ENCODE data around the gene AMOTL1. TPM values are rescaled to one million over a fixed set of nuclear protein-coding genes. Genes with fewer than 3 reads are reported as not detected.

AMOTL1 gene
- polyA plus RNA-seq, 1 donor from 2014 or later, result 10.7 TPM

- Histone ChIP-seq H4K20me1 (ENCODE audit: insufficient read depth) (no peaks in the 10 kb centered on the region), H3F3A (ENCODE audit: insufficient read depth, low read length, poor library complexity, severe bottlenecking) (no peaks in the 10 kb centered on the region), H3K9me2 (ENCODE audit: insufficient read depth, low read length) (no peaks in the 10 kb centered on the region), H3K36me3 (ENCODE audit: insufficient read depth, low read length) (no peaks in the 10 kb centered on the region), H3K79me2 (replicated peaks; ENCODE audit: insufficient read depth, low read length) (no peaks in the 10 kb centered on the region), H3K9me3 (ENCODE audit: low read length) (no peaks in the 10 kb centered on the region), H3K9ac (ENCODE audit: low read length) (no peak overlapping the region), H3K4me3 (ENCODE audit: low read length) (no peak overlapping the region), H2AFZ (ENCODE audit: low read depth, low read length) (no peak overlapping the region), H3K27ac (ENCODE audit: low read length) (no peak overlapping the region), H3K27me3 (ENCODE audit: insufficient read depth, low read depth, low read length) (no peaks in the 10 kb centered on the region), H3K4me2 (ENCODE audit: low read length) (no peak overlapping the region)
- TF ChIP-seq EP300 (conservative IDR thresholded peaks at IDR 0.05; ENCODE audit: poor library complexity, severe bottlenecking) (no peak), MXI1 (conservative IDR thresholded peaks at IDR 0.05; ENCODE audit: poor library complexity, severe bottlenecking) (no peak), RAD21 (conservative IDR thresholded peaks at IDR 0.05) (no peak), CTCF (IDR thresholded peaks at IDR 0.05; ENCODE audit: poor library complexity, severe bottlenecking) (no peak), TAF1 (IDR thresholded peaks at IDR 0.05; ENCODE audit: low read depth) (no peak), POLR2AphosphoS5 (IDR thresholded peaks at IDR 0.05) (no peak), SMC3 (conservative IDR thresholded peaks at IDR 0.05; ENCODE audit: poor library complexity) (no peak), REST (IDR thresholded peaks at IDR 0.05; ENCODE audit: borderline replicate concordance) (no peak), EZH2 (IDR thresholded peaks at IDR 0.05; ENCODE audit: borderline replicate concordance, insufficient read depth, low read length, poor library complexity, severe bottlenecking) (no peak)
Observed at GRCh38 chr11:94728541-94728940, 39.6 kb upstream of the AMOTL1 start.

DNA sequence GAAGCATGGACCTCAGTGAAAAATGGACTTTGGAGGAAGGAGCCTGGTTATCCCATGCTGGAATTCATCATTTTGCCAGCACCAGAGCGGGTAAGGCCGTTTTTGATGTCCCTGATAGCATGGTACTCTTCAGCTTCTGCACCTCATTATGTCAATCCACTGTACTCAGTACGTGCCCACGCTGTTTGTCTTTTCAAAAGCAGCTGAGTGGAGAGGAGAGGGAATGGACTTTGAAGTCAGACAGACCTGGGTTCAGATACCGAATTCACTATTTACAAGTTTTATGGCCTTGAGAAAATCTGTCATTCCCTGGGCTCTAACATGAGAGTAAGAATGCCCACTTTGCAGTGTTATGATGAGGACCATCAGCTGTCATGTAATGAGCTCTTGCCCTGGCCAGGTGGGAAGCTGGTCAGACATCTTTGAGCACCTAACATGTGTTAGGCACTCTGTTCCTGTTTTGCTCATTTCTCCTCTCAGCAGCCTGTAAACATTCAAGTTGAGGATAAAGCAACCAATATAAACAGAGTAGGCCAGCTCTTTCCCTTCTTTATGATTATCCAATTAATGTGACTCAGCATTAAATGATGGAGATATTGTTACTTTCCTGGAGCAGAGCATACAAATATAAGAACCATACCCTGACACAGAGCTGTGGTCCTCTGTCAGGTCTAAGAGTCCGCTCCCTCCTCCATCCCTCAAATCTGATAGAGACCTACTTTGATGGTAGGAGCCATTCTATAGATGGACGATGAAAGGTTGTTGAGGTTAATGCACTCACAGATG lies 39.0 kb upstream of the AMOTL1 start:
- no peak overlapping the region for H2AFZ ChIP-seq (ENCODE audit: low read depth, low read length)
- no peaks in the 10 kb centered on the region for H3K9me2 ChIP-seq (ENCODE audit: insufficient read depth, low read length)
- H3K79me2 ChIP-seq (replicated peaks; ENCODE audit: insufficient read depth, low read length), result no peaks in the 10 kb centered on the region
- no peaks in the 10 kb centered on the region for H3K36me3 ChIP-seq (ENCODE audit: insufficient read depth, low read length)
- H3K9ac ChIP-seq (ENCODE audit: low read length), result no peak overlapping the region
- no peak overlapping the region for H3K4me3 ChIP-seq (ENCODE audit: low read length)
- H3K4me2 ChIP-seq (ENCODE audit: low read length), result no peak overlapping the region
- no peaks in the 10 kb centered on the region for H3K27me3 ChIP-seq (ENCODE audit: insufficient read depth, low read depth, low read length)
- TF ChIP-seq TAF1 (IDR thresholded peaks at IDR 0.05; ENCODE audit: low read depth) (no peak), REST (IDR thresholded peaks at IDR 0.05; ENCODE audit: borderline replicate concordance) (no peak), CTCF (IDR thresholded peaks at IDR 0.05; ENCODE audit: poor library complexity, severe bottlenecking) (no peak), RAD21 (conservative IDR thresholded peaks at IDR 0.05) (no peak), POLR2AphosphoS5 (IDR thresholded peaks at IDR 0.05) (no peak), EP300 (conservative IDR thresholded peaks at IDR 0.05; ENCODE audit: poor library complexity, severe bottlenecking) (no peak), MXI1 (conservative IDR thresholded peaks at IDR 0.05; ENCODE audit: poor library complexity, severe bottlenecking) (no peak), SMC3 (conservative IDR thresholded peaks at IDR 0.05; ENCODE audit: poor library complexity) (no peak), EZH2 (IDR thresholded peaks at IDR 0.05; ENCODE audit: borderline replicate concordance, insufficient read depth, low read length, poor library complexity, severe bottlenecking) (no peak)
- no peaks in the 10 kb centered on the region for H4K20me1 ChIP-seq (ENCODE audit: insufficient read depth)
- no peaks in the 10 kb centered on the region for H3F3A ChIP-seq (ENCODE audit: insufficient read depth, low read length, poor library complexity, severe bottlenecking)
- no peak overlapping the region for H3K27ac ChIP-seq (ENCODE audit: low read length)
- no peaks in the 10 kb centered on the region for H3K9me3 ChIP-seq (ENCODE audit: low read length)
